RWPE1 (cell line): ENCODE results near the gene LRRC3B.
"Not testable (repeated sequence)": the region's sequence is repeated elsewhere in the genome, so short reads cannot be mapped to it uniquely, and the experiment has no call there.

ENCODE experiments used
- CTCF ChIA-PET: fragments of 350-600 bp; sonication (Branson Sonifier 250); formaldehyde crosslinking; extraction: SDS; loops from one replicate; lab custom pipeline; 2021; lab: Yijun Ruan, JAX
- POLR2A ChIA-PET: fragments of 400-600 bp; formaldehyde crosslinking; extraction: SDS; loops from one replicate; lab custom pipeline; 2020; ENCODE audit warnings: antibody characterized with exemption; ENCODE audit not compliant: low non-redundant PET; lab: Yijun Ruan, JAX
- DNase-seq: peaks from one replicate; pipeline ENCODE4 v3.0.0; 2012; ENCODE audit warnings: low spot score
- H3K27ac ChIP-seq: fragments of 450-650 bp; 2 replicates; pipeline ENCODE4 v1.5.1; 2017
- TF ChIP-seq, protein P1 (sequence below): fragments of 450-650 bp; conservative IDR thresholded peaks from 2 replicates; pipeline ENCODE4 v1.5.1; 2017; ENCODE audit warnings: low read depth, mild to moderate bottlenecking

LRRC3B gene

GRCh38 chr3:26590919-26591484 is 31.6 kb upstream of the LRRC3B start:
- ChIA-PET CTCF (no interaction called here), POLR2A (no interaction called here)
- no peak overlapping the region for H3K27ac ChIP-seq
- no peak for DNase-seq
- TF ChIP-seq, protein P1, sequence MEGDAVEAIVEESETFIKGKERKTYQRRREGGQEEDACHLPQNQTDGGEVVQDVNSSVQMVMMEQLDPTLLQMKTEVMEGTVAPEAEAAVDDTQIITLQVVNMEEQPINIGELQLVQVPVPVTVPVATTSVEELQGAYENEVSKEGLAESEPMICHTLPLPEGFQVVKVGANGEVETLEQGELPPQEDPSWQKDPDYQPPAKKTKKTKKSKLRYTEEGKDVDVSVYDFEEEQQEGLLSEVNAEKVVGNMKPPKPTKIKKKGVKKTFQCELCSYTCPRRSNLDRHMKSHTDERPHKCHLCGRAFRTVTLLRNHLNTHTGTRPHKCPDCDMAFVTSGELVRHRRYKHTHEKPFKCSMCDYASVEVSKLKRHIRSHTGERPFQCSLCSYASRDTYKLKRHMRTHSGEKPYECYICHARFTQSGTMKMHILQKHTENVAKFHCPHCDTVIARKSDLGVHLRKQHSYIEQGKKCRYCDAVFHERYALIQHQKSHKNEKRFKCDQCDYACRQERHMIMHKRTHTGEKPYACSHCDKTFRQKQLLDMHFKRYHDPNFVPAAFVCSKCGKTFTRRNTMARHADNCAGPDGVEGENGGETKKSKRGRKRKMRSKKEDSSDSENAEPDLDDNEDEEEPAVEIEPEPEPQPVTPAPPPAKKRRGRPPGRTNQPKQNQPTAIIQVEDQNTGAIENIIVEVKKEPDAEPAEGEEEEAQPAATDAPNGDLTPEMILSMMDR, result no peak

DNA sequence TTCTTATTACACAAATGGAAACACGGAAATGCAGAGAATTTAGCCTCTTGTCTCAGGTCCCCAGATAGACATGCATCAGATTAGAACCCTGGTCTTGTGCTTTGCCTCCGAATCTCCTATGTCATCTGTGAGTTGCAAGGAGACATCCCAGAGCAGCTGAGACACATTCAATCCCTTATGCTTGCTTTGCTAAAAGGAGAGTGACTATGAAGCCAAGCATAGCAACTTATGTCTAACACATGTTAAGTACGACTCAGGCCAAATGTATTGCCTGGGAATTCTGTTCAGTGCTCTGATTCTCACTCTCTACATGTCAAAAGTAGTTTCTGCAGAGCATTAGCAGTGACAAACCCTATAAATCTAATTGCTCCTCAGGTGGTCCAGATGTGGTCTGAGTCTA is 30.6 kb upstream of the LRRC3B start:
- CTCF ChIA-PET, result no interaction called here
- no peak for DNase-seq
- POLR2A ChIA-PET, result no interaction called here
- no peak overlapping the region for H3K27ac ChIP-seq
- TF ChIP-seq, protein P1, result no peak

DNA sequence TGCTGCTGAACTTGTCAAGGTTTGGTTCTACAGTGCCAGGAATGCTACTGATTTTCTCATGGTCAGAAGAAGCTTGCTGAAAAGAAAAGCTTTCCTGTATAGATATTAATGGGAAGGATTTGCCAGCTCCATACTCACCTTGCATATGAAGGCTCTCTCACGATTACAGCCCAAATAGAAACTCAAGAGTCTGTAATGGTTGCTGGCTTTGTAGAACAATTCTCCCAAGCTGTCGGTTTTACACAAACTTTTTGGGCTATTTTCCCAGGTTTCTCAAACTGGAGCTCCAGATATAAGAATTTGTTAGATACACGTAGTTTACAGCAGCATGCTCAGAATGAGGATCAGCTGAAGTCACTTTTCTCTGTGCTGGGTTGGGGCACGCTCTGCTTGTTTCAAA is 30.1 kb upstream of the LRRC3B start:
- CTCF ChIA-PET, result no interaction called here
- no peak overlapping the region for H3K27ac ChIP-seq
- no peak for DNase-seq
- TF ChIP-seq, protein P1, result no peak
- POLR2A ChIA-PET, result no interaction called here

DNA sequence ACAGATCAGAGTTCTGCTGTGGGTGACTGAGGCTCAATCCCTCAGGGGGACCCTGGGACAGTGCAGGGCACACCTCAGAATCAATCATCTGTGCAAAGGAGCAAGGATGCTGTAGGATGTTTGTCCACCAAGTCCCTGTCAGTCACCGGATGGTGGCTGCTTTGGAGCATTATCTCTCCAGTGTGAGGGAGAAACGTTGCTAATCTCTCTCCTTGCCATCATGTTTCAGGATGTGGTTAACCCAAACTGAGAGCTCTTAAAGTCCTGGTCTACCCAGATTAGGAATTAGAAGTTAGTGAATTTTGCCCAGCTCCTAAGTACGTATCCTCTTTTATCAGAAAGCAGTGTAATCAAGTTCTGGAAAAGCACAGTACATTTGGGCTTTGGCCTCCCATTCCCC is 26.2 kb upstream of the LRRC3B start:
- ChIA-PET CTCF (no interaction called here), POLR2A (no interaction called here)
- DNase-seq, result no peak
- H3K27ac ChIP-seq, result no peak overlapping the region
- TF ChIP-seq, protein P1, result no peak

GRCh38 chr3:26603311-26603710 is 19.3 kb upstream of the LRRC3B start:
- CTCF ChIA-PET, DNase-seq, POLR2A ChIA-PET, H3K27ac ChIP-seq: not testable (repeated sequence)

GRCh38 chr3:26603771-26604170 is 18.8 kb upstream of the LRRC3B start:
- DNase-seq, H3K27ac ChIP-seq, POLR2A ChIA-PET, CTCF ChIA-PET: not testable (repeated sequence)

GRCh38 chr3:26614006-26614685 is 8.4 kb upstream of the LRRC3B start:
- no peak for DNase-seq
- CTCF ChIA-PET, result no interaction called here
- TF ChIP-seq, protein P1, result no peak
- POLR2A ChIA-PET, result no interaction called here
- H3K27ac ChIP-seq, result no peak overlapping the region
